H1 (cell line): Measurements from ENCODE around the gene SVIL. TPM values are rescaled to one million over a fixed set of nuclear protein-coding genes. Genes with fewer than 3 reads are reported as not detected.
"Not testable (repeated sequence)": the region's sequence is repeated elsewhere in the genome, so short reads cannot be mapped to it uniquely, and the experiment has no call there.

Experiments used
- CTCF ChIA-PET: fragments of 300-600 bp; sonication (Branson Sonifier 250); formaldehyde crosslinking; loops from one replicate; lab custom pipeline; 2021; ENCODE audit not compliant: partially characterized antibody; lab: Charles Lee
- POLR2A ChIA-PET: fragments of 300-600 bp; sonication (Branson Sonifier 250); formaldehyde crosslinking; loops from one replicate; lab custom pipeline; 2021; ENCODE audit warnings: inconsistent platforms; ENCODE audit not compliant: partially characterized antibody; lab: Charles Lee
- DNase-seq, 2 experiments: peaks; one replicate each; pipeline versions ENCODE4 v3.0.0 to v3.0.0-alpha.2; 2010 to 2022; ENCODE audit warnings: low spot score in 2 of 2, low read depth in 1 of 2, mixed read lengths in 1 of 2
- FAIRE-seq: peaks from 2 replicates; lab custom pipeline; 2011; peaks lifted over from hg19 to GRCh38; lab: Jason Lieb, UNC
- H2AFZ ChIP-seq: 2 replicates; pipeline ENCODE4 v1.8.1; 2012; ENCODE audit warnings: low read length, inconsistent platforms
- H2AK5ac ChIP-seq: 2 replicates; pipeline ENCODE4 v1.6.1; 2013; ENCODE audit warnings: low read depth, low read length
- H2BK120ac ChIP-seq: replicated peaks from 2 replicates; pipeline ENCODE3; 2013; ENCODE audit warnings: low read depth, low read length, inconsistent platforms
- H2BK12ac ChIP-seq: 2 replicates; pipeline ENCODE4 v1.6.1; 2013; ENCODE audit warnings: low read depth, low read length
- H2BK15ac ChIP-seq: 2 replicates; pipeline ENCODE4 v1.6.1; 2013; ENCODE audit warnings: low read length
- H2BK20ac ChIP-seq: 2 replicates; pipeline ENCODE4 v1.6.1; 2013; ENCODE audit warnings: low read length
- H2BK5ac ChIP-seq: 2 replicates; pipeline ENCODE4 v1.6.1; 2013; ENCODE audit warnings: low read depth, low read length
- H3K14ac ChIP-seq: 2 replicates; pipeline ENCODE4 v1.6.1; 2013; ENCODE audit warnings: inconsistent platforms; ENCODE audit not compliant: insufficient read length
- H3K18ac ChIP-seq: 2 replicates; pipeline ENCODE4 v1.6.1; 2013; ENCODE audit warnings: low read length; ENCODE audit errors: extremely low read depth
- H3K23ac ChIP-seq: 2 replicates; pipeline ENCODE4 v1.6.1; 2013; ENCODE audit warnings: inconsistent platforms; ENCODE audit not compliant: insufficient read length
- H3K23me2 ChIP-seq: 2 replicates; pipeline ENCODE4 v1.6.1; 2013; ENCODE audit warnings: low read depth, low read length
- H3K27ac ChIP-seq: 2 replicates; pipeline ENCODE4 v1.6.1; 2011; ENCODE audit warnings: low read depth, low read length, inconsistent platforms
- H3K27me3 ChIP-seq, 4 experiments: replicated peaks in 1 of 4; 1 replicate in 1 of 4; 2 replicates in 3 of 4; pipeline versions ENCODE4 v1.6.1 to v1.8.1; 2011 to 2013; ENCODE audit warnings: low read length in 3 of 4, mild to moderate bottlenecking in 3 of 4, inconsistent platforms in 2 of 4, mixed read lengths in 2 of 4, moderate library complexity in 1 of 4; ENCODE audit not compliant: control insufficient read depth in 3 of 4, insufficient read depth in 3 of 4; ENCODE audit errors: extremely low read depth in 1 of 4
- H3K36me3 ChIP-seq, 4 experiments: 2 replicates each; pipeline versions ENCODE4 v1.6.1 to v1.8.1; 2011 to 2013; ENCODE audit warnings: mild to moderate bottlenecking in 4 of 4, low read length in 3 of 4, moderate library complexity in 2 of 4, control low read depth in 1 of 4, inconsistent platforms in 1 of 4; ENCODE audit not compliant: insufficient read depth in 4 of 4, control insufficient read depth in 2 of 4
- H3K4ac ChIP-seq: replicated peaks from 2 replicates; pipeline ENCODE3; 2013; ENCODE audit warnings: low read length, low read depth, mixed read lengths, inconsistent platforms; ENCODE audit not compliant: insufficient read length
- H3K4me1 ChIP-seq, 4 experiments: replicated peaks in 1 of 4; 1 replicate in 1 of 4; 2 replicates in 3 of 4; pipeline versions ENCODE4 v1.6.1 to v1.8.1; 2011 to 2013; ENCODE audit warnings: low read length in 3 of 4, inconsistent platforms in 2 of 4, mixed read lengths in 1 of 4; ENCODE audit not compliant: insufficient read depth in 4 of 4, control insufficient read depth in 3 of 4
- H3K4me2 ChIP-seq, 2 experiments: 2 replicates each; pipeline versions ENCODE4 v1.6.1 to v1.8.1; 2011 to 2013; ENCODE audit warnings: low read depth in 2 of 2, low read length in 2 of 2, control low read depth in 1 of 2, inconsistent platforms in 1 of 2, mild to moderate bottlenecking in 1 of 2; ENCODE audit not compliant: insufficient read depth in 1 of 2
- H3K4me3 ChIP-seq, 4 experiments: fragments of 200-600, 300-600 bp in 1 of 4; sonication (generic), shearing (Covaris generic), sonication (Bioruptor Twin) in 1 of 4; 2 replicates each; pipeline versions ENCODE4 v1.5.1 to v1.8.1; 2011 to 2016; ENCODE audit warnings: low read length in 4 of 4, low read depth in 3 of 4, control low read depth in 2 of 4, inconsistent platforms in 2 of 4, mild to moderate bottlenecking in 2 of 4, mixed read lengths in 1 of 4, moderate library complexity in 1 of 4; ENCODE audit not compliant: insufficient read depth in 2 of 4; ENCODE audit errors: extremely low read depth in 1 of 4
- H3K56ac ChIP-seq: replicated peaks from 2 replicates; pipeline ENCODE3; 2013; ENCODE audit warnings: low read depth, mild to moderate bottlenecking, mixed read lengths, low read length, inconsistent platforms; ENCODE audit not compliant: insufficient read length
- H3K79me1 ChIP-seq: 2 replicates; pipeline ENCODE4 v1.6.1; 2013; ENCODE audit warnings: low read depth, low read length, control low read depth
- H3K79me2 ChIP-seq, 2 experiments: 2 replicates each; pipeline versions ENCODE4 v1.6.1 to v1.8.1; 2012 to 2013; ENCODE audit warnings: low read length in 2 of 2, mild to moderate bottlenecking in 2 of 2, inconsistent platforms in 1 of 2; ENCODE audit not compliant: insufficient read depth in 2 of 2, control insufficient read depth in 1 of 2
- H3K9ac ChIP-seq, 4 experiments: replicated peaks in 1 of 4; 1 replicate in 1 of 4; 2 replicates in 3 of 4; pipeline versions ENCODE4 v1.6.1 to v1.8.1; 2011 to 2013; ENCODE audit warnings: low read depth in 3 of 4, low read length in 3 of 4, control low read depth in 2 of 4, mild to moderate bottlenecking in 2 of 4, moderate library complexity in 2 of 4, inconsistent platforms in 1 of 4; ENCODE audit errors: extremely low read depth in 1 of 4
- H3K9me3 ChIP-seq, 2 experiments: 2 replicates each; pipeline versions ENCODE4 v1.6.1 to v1.8.1; 2012 to 2013; ENCODE audit warnings: mild to moderate bottlenecking in 2 of 2, moderate library complexity in 2 of 2, control low read depth in 1 of 2, inconsistent platforms in 1 of 2, low read depth in 1 of 2, low read length in 1 of 2, mixed read lengths in 1 of 2; ENCODE audit not compliant: insufficient read depth in 2 of 2
- H4K20me1 ChIP-seq, 2 experiments: replicated peaks in 1 of 2; 2 replicates each; pipeline versions ENCODE3 to v1.8.1; 2011 to 2013; ENCODE audit warnings: inconsistent platforms in 2 of 2, low read length in 2 of 2, mild to moderate bottlenecking in 1 of 2; ENCODE audit not compliant: insufficient read depth in 2 of 2, control insufficient read depth in 1 of 2
- H4K5ac ChIP-seq: 2 replicates; pipeline ENCODE4 v1.6.1; 2013; ENCODE audit warnings: low read length, low read depth, mixed read lengths, inconsistent platforms; ENCODE audit not compliant: insufficient read length
- H4K8ac ChIP-seq: 2 replicates; pipeline ENCODE4 v1.8.0; 2013; ENCODE audit warnings: mild to moderate bottlenecking, moderate library complexity, low read length, inconsistent platforms; ENCODE audit not compliant: insufficient read depth; ENCODE audit errors: extremely low read depth
- H4K91ac ChIP-seq: replicated peaks from 2 replicates; pipeline ENCODE3; 2013; ENCODE audit warnings: low read length, mixed read lengths, inconsistent platforms; ENCODE audit not compliant: insufficient read length
- RBBP5 ChIP-seq: IDR thresholded peaks from 2 replicates; pipeline ENCODE4 v1.7.1; 2012; ENCODE audit warnings: low read depth, mild to moderate bottlenecking, inconsistent platforms, low read length, moderate library complexity, borderline replicate concordance
- WGBS, 2 experiments: shearing (Covaris generic) in 1 of 2; methylation state at CpG; one replicate each; pipeline versions ENCODE4 v1.1.6 to v1.1.7; 2013 to 2015; ENCODE audit warnings: low lambda C conversion rate in 2 of 2, mixed read lengths in 2 of 2, inconsistent platforms in 1 of 2, low coverage in 1 of 2, missing lambda C conversion rate in 1 of 2; ENCODE audit not compliant: insufficient replicate concordance in 2 of 2, insufficient coverage in 1 of 2, insufficient read length in 1 of 2; ENCODE audit errors: extremely low coverage in 1 of 2, missing lambda C conversion rate in 1 of 2; 5-methylcytosine and 5-hydroxymethylcytosine counted together
- polyA plus RNA-seq, 7 experiments: library from polyadenylated mRNA; depleted of rRNA in 3 of 7; stranded (reverse) in 5 of 7; unstranded in 2 of 7; fragments of >200 nt in 5 of 7; fragments of 200-250 nt in 2 of 7; gene quantifications; 1 replicate in 5 of 7; 2 replicates in 1 of 7; 4 replicates in 1 of 7; pipeline versions ENCODE4 v1.2.1 to v1.2.3, GENCODE V29; 2011 to 2013; ENCODE audit warnings: missing spikeins in 2 of 7, mixed read lengths in 2 of 7
- total RNA-seq: library from RNA; stranded (reverse); fragmentation: NEBNext Ultra II Directional; extraction: Animal tissue kit (Norgen Biotek cat#: 25700); gene quantifications from 2 replicates; pipeline ENCODE4 v1.2.1, GENCODE V29; 2021

Gene SVIL
- total and polyA plus RNA-seq, 2 of the 8 experiments (the other 6 are each of a cell fraction or from before 2014, with no cell fraction given): 4.7 to 15.4 TPM

- no peak for TF ChIP-seq RBBP5
Measured at GRCh38 chr10:29517352-29517923, 117.3 kb downstream of the SVIL start (continued).

- not testable (repeated sequence) for H3K56ac ChIP-seq, H4K20me1 ChIP-seq, H3K9me3 ChIP-seq, H2AFZ ChIP-seq, H3K18ac ChIP-seq, FAIRE-seq, H3K27ac ChIP-seq, H2BK20ac ChIP-seq, H3K4ac ChIP-seq, H3K79me1 ChIP-seq, H2BK120ac ChIP-seq, DNase-seq, H3K36me3 ChIP-seq, H4K91ac ChIP-seq, H2BK12ac ChIP-seq, H3K23ac ChIP-seq, H4K5ac ChIP-seq, H2AK5ac ChIP-seq, H2BK5ac ChIP-seq, H3K27me3 ChIP-seq, H3K4me3 ChIP-seq, H3K4me1 ChIP-seq, H3K23me2 ChIP-seq, H3K9ac ChIP-seq, H3K79me2 ChIP-seq, H3K4me2 ChIP-seq, H3K14ac ChIP-seq, H4K8ac ChIP-seq, H2BK15ac ChIP-seq
- POLR2A ChIA-PET: interaction anchor here (1.0 kb wide), 1 partner anchor 12 kb away, joined by 3 read pairs; no protein-coding TSS in a partner anchor
- CTCF ChIA-PET: interaction anchor here (1.3 to 1.6 kb wide), 9 partner anchors 9 to 213 kb away, joined by 4 to 15 read pairs (median 5); no protein-coding TSS in a partner anchor
- WGBS, 2 experiments: 91% methylated on average over 18 of the region's 19 CpGs; no CpG with 5 or more reads in 1 of the 2 experiments
Measured at GRCh38 chr10:29516309-29516932, 118.3 kb downstream of the SVIL start.
